Endodermal cell (in vitro differentiated cells): Measurements from ENCODE around the gene BTN1A1. TPM values are rescaled to one million over a fixed set of nuclear protein-coding genes. Genes with fewer than 3 reads are reported as not detected.

ENCODE experiments used
- total RNA-seq, 2 donors: library from RNA; stranded (reverse); fragmentation: NEBNext Ultra II Directional in 1 of 2; extraction: Animal tissue kit (Norgen Biotek cat#: 25700) in 1 of 2; gene quantifications; 2 replicates in 1 of 2; 3 replicates in 1 of 2; pipeline ENCODE4 v1.2.1, GENCODE V29; 2021

Gene BTN1A1
- total RNA-seq, 2 donors from 2014 or later = 0.11 TPM; not detected in 1

Other genes with a start within 250 kb of the BTN1A1 start
- gene BTN3A2, start 135.1 kb upstream of the BTN1A1 start, total RNA-seq = 1 to 10 TPM; 2.1 to 3.6 TPM
- gene BTN2A2, start 117.2 kb upstream of the BTN1A1 start, total RNA-seq = 10 to 100 TPM; 11.3 to 23.5 TPM
- 1 to 10 TPM; 1.9 to 2.0 TPM for gene BTN3A1, start 98.0 kb upstream of the BTN1A1 start, total RNA-seq
- 1 to 10 TPM; 1.3 to 3.9 TPM for gene BTN3A3, start 59.8 kb upstream of the BTN1A1 start, total RNA-seq
- gene BTN2A1, start 42.3 kb upstream of the BTN1A1 start, total RNA-seq = 10 to 100 TPM; 15.0 to 18.7 TPM
- gene HMGN4, start 38.1 kb downstream of the BTN1A1 start, total RNA-seq = 10 to 100 TPM; 48.8 to 79.8 TPM
- gene ABT1, start 96.7 kb downstream of the BTN1A1 start, total RNA-seq = 10 to 100 TPM; 19.7 to 22.6 TPM
- gene ZNF322, start 159.4 kb downstream of the BTN1A1 start, total RNA-seq = 10 to 100 TPM; 42.5 to 59.9 TPM